Body of pancreas (tissue), 4 donors: ENCODE measurements around the gene NCAPD3. TPM values are rescaled to one million over a fixed set of nuclear protein-coding genes. Genes with fewer than 3 reads are reported as not detected.

Experiments
- ATAC-seq: fragments of 150-250 bp; one replicate; pipeline ENCODE4 v1.9.1; 2016
- DNase-seq, 4 donors: peaks; one replicate each; pipeline ENCODE4 v3.0.0-alpha.2; 2019
- H3K27ac ChIP-seq, 4 donors: fragments of 200-600 bp; sonication (generic); 1 replicate in 3 of 4; 2 replicates in 1 of 4; pipeline versions ENCODE4 v1.5.1 to v1.6.1; 2016 to 2019; ENCODE audit warnings: mild to moderate bottlenecking in 1 of 4, mixed read lengths in 1 of 4, moderate library complexity in 1 of 4
- H3K27me3 ChIP-seq, 2 donors: fragments of 200-600 bp; sonication (generic); one replicate each; pipeline ENCODE4 v1.6.0; 2016; ENCODE audit warnings: mild to moderate bottlenecking in 1 of 2
- H3K36me3 ChIP-seq, 2 donors: fragments of 200-600 bp; sonication (generic); replicated peaks in 1 of 2; 2 replicates each; pipeline ENCODE4 v1.5.1; 2016; ENCODE audit warnings: low read depth in 2 of 2; ENCODE audit not compliant: insufficient read depth in 1 of 2
- H3K4me1 ChIP-seq: fragments of 200-600 bp; sonication (generic); one replicate; pipeline ENCODE4 v1.6.0; 2016
- H3K4me3 ChIP-seq, 2 donors: fragments of 200-600 bp; sonication (generic); 1 replicate in 1 of 2; 2 replicates in 1 of 2; pipeline ENCODE4 v1.5.1; 2016 to 2019
- H3K9me3 ChIP-seq, 3 donors: fragments of 200-600 bp; sonication (generic); 1 replicate in 2 of 3; 2 replicates in 1 of 3; pipeline ENCODE4 v1.5.1; 2016
- CTCF ChIP-seq, 7 experiments: fragments of 450-650 bp in 4 of 7; fragments of 200-600 bp in 3 of 7; sonication (generic) in 3 of 7; IDR thresholded peaks; one replicate each; pipeline ENCODE4 v1.5.1; 2016 to 2019; ENCODE audit warnings: antibody characterized with exemption in 7 of 7
- POLR2A ChIP-seq, 3 donors: fragments of 450-650 bp; IDR thresholded peaks; one replicate each; pipeline ENCODE4 v1.6.1; 2016; ENCODE audit warnings: antibody characterized with exemption in 3 of 3, mild to moderate bottlenecking in 2 of 3
- WGBS, 2 donors: methylation state at CpG; one replicate each; pipeline ENCODE4 v1.1.5; 2017; 5-methylcytosine and 5-hydroxymethylcytosine counted together
- intact Hi-C: fragments of 100-400 bp; cut with DNase I; formaldehyde crosslinking; loops from one replicate; pipeline ENCODE4 v1.15.1; 2023
- total RNA-seq, 2 donors: library from RNA; depleted of rRNA; stranded (reverse); fragments of >200 nt; gene quantifications; one replicate each; pipeline ENCODE4 v1.1.0, GENCODE V29; 2016

NCAPD3 gene
- total RNA-seq, 2 donors from 2014 or later, result 4.7 to 10.9 TPM

GRCh38 chr11:134178032-134178674 lies 45.6 kb downstream of the NCAPD3 start:
- H3K27me3 ChIP-seq, result no peaks in the 10 kb centered on the region
- 87 to 93% methylated on average over 5 of the region's 5 CpGs for WGBS, 2 donors
- H3K27ac ChIP-seq, result no peak overlapping the region
- intact Hi-C loops, result no loop called here
- H3K36me3 ChIP-seq, result peaks cover 0 to 11% of the 10 kb centered on the region in 2 donors
- H3K9me3 ChIP-seq, result no peaks in the 10 kb centered on the region
- no peak overlapping the region for H3K4me3 ChIP-seq
- no peak for TF ChIP-seq CTCF (IDR thresholded peaks at IDR 0.05)
- TF ChIP-seq POLR2A (IDR thresholded peaks at IDR 0.05), result no peak
- DNase-seq (no peak), ATAC-seq (no peak)
- H3K4me1 ChIP-seq, result no peaks in the 10 kb centered on the region

- H3K36me3 ChIP-seq, result peaks cover 0 to 11% of the 10 kb centered on the region in 2 donors
These were observed 47.5 kb downstream of the NCAPD3 start for GRCh38 chr11:134176284-134176683.

GRCh38 chr11:134173296-134173695 lies 50.5 kb downstream of the NCAPD3 start:
- Histone ChIP-seq H3K36me3 (peaks cover 3 to 8% of the 10 kb centered on the region in 2 donors), H3K27me3 (no peaks in the 10 kb centered on the region), H3K9me3 (no peaks in the 10 kb centered on the region), H3K27ac (no peak overlapping the region), H3K4me1 (no peaks in the 10 kb centered on the region), H3K4me3 (no peak overlapping the region)
- intact Hi-C loops, result no loop called here
- WGBS, 2 donors, result 94% methylated on average over 5 of the region's 5 CpGs; no CpG with 5 or more reads in 1 of the 2 donors
- DNase-seq (no peak), ATAC-seq (no peak)
- TF ChIP-seq POLR2A (IDR thresholded peaks at IDR 0.05) (no peak), CTCF (IDR thresholded peaks at IDR 0.05) (no peak)

More at GRCh38 chr11:134176284-134176683, 47.5 kb downstream of the NCAPD3 start:
- TF ChIP-seq CTCF (IDR thresholded peaks at IDR 0.05) (no peak), POLR2A (IDR thresholded peaks at IDR 0.05) (no peak)
- Histone ChIP-seq H3K9me3 (no peaks in the 10 kb centered on the region), H3K27me3 (no peaks in the 10 kb centered on the region), H3K4me3 (no peak overlapping the region), H3K4me1 (no peaks in the 10 kb centered on the region), H3K27ac (no peak overlapping the region)
- intact Hi-C loops, result no loop called here
- DNase-seq, result no peak
- no peak for ATAC-seq
- 93 to 94% methylated on average over 13 of the region's 13 CpGs for WGBS, 2 donors

GRCh38 chr11:134171951-134172350 lies 51.8 kb downstream of the NCAPD3 start:
- H3K27ac ChIP-seq, result no peak overlapping the region
- WGBS, 2 donors, result 94 to 97% methylated on average over 10 of the region's 10 CpGs
- peaks cover 6 to 7% of the 10 kb centered on the region in 2 donors for H3K36me3 ChIP-seq
- DNase-seq (no peak), ATAC-seq (no peak)
- TF ChIP-seq CTCF (IDR thresholded peaks at IDR 0.05) (no peak), POLR2A (IDR thresholded peaks at IDR 0.05) (no peak)
- intact Hi-C loops, result no loop called here
- no peaks in the 10 kb centered on the region for H3K4me1 ChIP-seq
- no peaks in the 10 kb centered on the region for H3K9me3 ChIP-seq
- no peak overlapping the region for H3K4me3 ChIP-seq
- no peaks in the 10 kb centered on the region for H3K27me3 ChIP-seq

GRCh38 chr11:134170919-134171281 lies 52.9 kb downstream of the NCAPD3 start:
- H3K27ac ChIP-seq, result no peak overlapping the region
- intact Hi-C loops, result no loop called here
- ATAC-seq (no peak), DNase-seq (no peak)
- no peak overlapping the region for H3K4me3 ChIP-seq
- no peaks in the 10 kb centered on the region for H3K4me1 ChIP-seq
- H3K27me3 ChIP-seq, result no peaks in the 10 kb centered on the region
- H3K36me3 ChIP-seq, result peaks cover 6 to 7% of the 10 kb centered on the region in 2 donors
- 90 to 92% methylated on average over 5 of the region's 5 CpGs for WGBS, 2 donors
- TF ChIP-seq CTCF (IDR thresholded peaks at IDR 0.05), result no peak
- no peak for TF ChIP-seq POLR2A (IDR thresholded peaks at IDR 0.05)
- H3K9me3 ChIP-seq, result no peaks in the 10 kb centered on the region
